K562 (cell line): ENCODE results near the gene ATCAY. TPM values are rescaled to one million over a fixed set of nuclear protein-coding genes. Genes with fewer than 3 reads are reported as not detected.
A peak's percentile ranks its signal among the peaks of the same experiment; 100 is the strongest.

Experiments
- CHD2 ChIP-seq: IDR thresholded peaks from 2 replicates; pipeline ENCODE4 v1.6.1; 2011; ENCODE audit warnings: low read depth, low read length
- CREB3 ChIP-seq: fragments of 450-650 bp; conservative IDR thresholded peaks from 2 replicates; pipeline ENCODE4 v1.6.1; 2016; ENCODE audit warnings: missing genetic modification characterization, low read depth, mild to moderate bottlenecking, missing compliant biosample characterization, moderate library complexity
- DDX20 ChIP-seq: fragments of 450-650 bp; IDR thresholded peaks from 2 replicates; pipeline ENCODE4 v1.6.1; 2016; ENCODE audit warnings: missing genetic modification characterization, low read depth, mild to moderate bottlenecking, missing compliant biosample characterization, moderate library complexity
- DPF2 ChIP-seq: fragments of 450-650 bp; IDR thresholded peaks from 2 replicates; pipeline ENCODE4 v1.6.1; 2016
- ESRRB ChIP-seq: fragments of 250-450 bp; sonication (Bioruptor Pico); IDR thresholded peaks from 2 replicates; pipeline ENCODE4 v1.5.0; 2020; ENCODE audit warnings: mild to moderate bottlenecking, moderate library complexity, borderline replicate concordance
- EWSR1 ChIP-seq: fragments of 450-650 bp; IDR thresholded peaks from 2 replicates; pipeline ENCODE4 v1.6.1; 2018; ENCODE audit warnings: borderline replicate concordance, mild to moderate bottlenecking, low read depth, moderate library complexity; ENCODE audit not compliant: partially characterized antibody
- FOXK2 ChIP-seq, 2 experiments: fragments of 450-650 bp; IDR thresholded peaks in 1 of 2; conservative IDR thresholded peaks in 1 of 2; 2 replicates each; pipeline ENCODE4 v1.6.1; 2016; ENCODE audit warnings: low read depth in 2 of 2, mild to moderate bottlenecking in 1 of 2
- FUS ChIP-seq: fragments of 200-400 bp; formaldehyde crosslinking; optimal IDR thresholded peaks from 2 replicates; pipeline ENCODE3; 2017; ENCODE audit warnings: low read depth, low read length
- HCFC1 ChIP-seq: IDR thresholded peaks from 2 replicates; pipeline ENCODE4 v1.6.1; 2012; ENCODE audit warnings: low read depth, low read length, improper control_type of control experiment
- KDM4B ChIP-seq, 2 experiments: fragments of 450-650 bp in 1 of 2; sonication (generic) in 1 of 2; IDR thresholded peaks; 2 replicates each; pipeline ENCODE4 v1.6.1; 2016 to 2017; ENCODE audit warnings: borderline replicate concordance in 2 of 2, antibody characterized with exemption in 1 of 2, low read depth in 1 of 2, mild to moderate bottlenecking in 1 of 2
- KLF6 ChIP-seq: fragments of 250-450 bp; sonication (Bioruptor Pico); IDR thresholded peaks from 2 replicates; pipeline ENCODE4 v1.4.0; 2020; ENCODE audit warnings: mild to moderate bottlenecking, moderate library complexity, borderline replicate concordance
- MECOM ChIP-seq: fragments of 250-450 bp; sonication (Bioruptor Pico); IDR thresholded peaks from 2 replicates; pipeline ENCODE4 v1.8.0; 2022; ENCODE audit warnings: inconsistent platforms
- MTA1 ChIP-seq: fragments of 450-650 bp; IDR thresholded peaks from 2 replicates; pipeline ENCODE4 v1.6.1; 2017; ENCODE audit warnings: borderline replicate concordance
- NFIX ChIP-seq: fragments of 250-450 bp; sonication (Bioruptor Pico); IDR thresholded peaks from 2 replicates; pipeline ENCODE4 v1.4.0; 2020; ENCODE audit warnings: low read depth, mild to moderate bottlenecking, moderate library complexity
- NRF1 ChIP-seq, 2 experiments: fragments of 450-650 bp; IDR thresholded peaks in 1 of 2; conservative IDR thresholded peaks in 1 of 2; 2 replicates each; pipeline ENCODE4 v1.6.1; 2014; ENCODE audit warnings: mild to moderate bottlenecking in 2 of 2
- PCBP1 ChIP-seq: fragments of 200-400 bp; formaldehyde crosslinking; IDR thresholded peaks from 2 replicates; pipeline ENCODE4 v1.6.1; 2018; ENCODE audit warnings: mild to moderate bottlenecking, low read depth, low read length; ENCODE audit not compliant: poor library complexity, severe bottlenecking
- POLR2AphosphoS2 ChIP-seq: IDR thresholded peaks from 2 replicates; pipeline ENCODE4 v1.6.1; 2012; ENCODE audit warnings: low read length, improper control_type of control experiment
- POU5F1 ChIP-seq: fragments of 150-350 bp; IDR thresholded peaks from 2 replicates; pipeline ENCODE4 v1.6.1; 2014; ENCODE audit warnings: borderline replicate concordance, low read length, low read depth, mild to moderate bottlenecking; ENCODE audit not compliant: partially characterized antibody
- RCOR1 ChIP-seq, 2 experiments: IDR thresholded peaks; 2 replicates each; pipeline ENCODE4 v1.6.1; 2012; ENCODE audit warnings: low read depth in 2 of 2, low read length in 2 of 2, borderline replicate concordance in 1 of 2, improper control_type of control experiment in 1 of 2
- SAFB ChIP-seq: fragments of 200-400 bp; formaldehyde crosslinking; IDR thresholded peaks from 2 replicates; pipeline ENCODE4 v1.6.1; 2017; ENCODE audit warnings: low read depth, low read length, borderline replicate concordance
- SMC3 ChIP-seq: conservative IDR thresholded peaks from 2 replicates; pipeline ENCODE4 v1.6.1; 2011; ENCODE audit warnings: low read depth, low read length, improper control_type of control experiment; ENCODE audit not compliant: insufficient read depth
- SRF ChIP-seq, 2 experiments: fragments of 250-450, 450-650 bp in 1 of 2; sonication (Bioruptor Pico) in 1 of 2; sonication (generic) in 1 of 2; formaldehyde crosslinking; IDR thresholded peaks; 2 replicates each; pipeline versions ENCODE4 v1.5.0 to v1.5.1; 2020 to 2022; ENCODE audit warnings: mild to moderate bottlenecking in 1 of 2, missing genetic modification reagents in 1 of 2
- THAP7 ChIP-seq: fragments of 250-450 bp; sonication (Bioruptor Pico); IDR thresholded peaks from 2 replicates; pipeline ENCODE4 v1.5.0; 2021
- ZBTB7A ChIP-seq: IDR thresholded peaks from 2 replicates; pipeline ENCODE4 v1.6.1; 2011; ENCODE audit warnings: low read depth, mild to moderate bottlenecking, low read length, moderate library complexity, borderline replicate concordance; ENCODE audit not compliant: control insufficient read depth
- ZNF3 ChIP-seq: fragments of 250-450 bp; sonication (Bioruptor Pico); IDR thresholded peaks from 2 replicates; pipeline ENCODE4 v1.5.0; 2021; ENCODE audit warnings: mild to moderate bottlenecking, moderate library complexity
- polyA plus RNA-seq, 8 experiments: library from polyadenylated mRNA; depleted of rRNA in 4 of 8; stranded (reverse) in 5 of 8; unstranded in 3 of 8; fragments of >200 nt; fragmentation: Nextera tagmentation in 2 of 8; fragmentation: Illumina TruSeq in 1 of 8; extraction: Ambion mirVana in 2 of 8; extraction: Trizol in 1 of 8; gene quantifications; 2 replicates each; pipeline versions ENCODE4 v1.2.1 to v1.2.3, GENCODE V29; 2011 to 2014; ENCODE audit warnings: inconsistent platforms in 1 of 8, missing spikeins in 1 of 8
- total RNA-seq, 7 experiments: library from RNA; depleted of rRNA in 6 of 7; stranded (reverse); fragments of >200 nt in 6 of 7; fragmentation: Illumina TruSeq in 2 of 7; extraction: Trizol in 2 of 7; gene quantifications; 2 replicates each; pipeline versions ENCODE4 v1.2.1 to v1.2.3, GENCODE V29; 2011 to 2021; ENCODE audit warnings: low replicate concordance in 1 of 7
- TF ChIP-seq, protein P1 (sequence below): sonication (generic); formaldehyde crosslinking; IDR thresholded peaks from 2 replicates; pipeline ENCODE4 v1.8.1; 2023; ENCODE audit warnings: mild to moderate bottlenecking, missing genetic modification reagents

ATCAY gene
- total and polyA plus RNA-seq, 9 of the 15 experiments (the other 6 are each of a cell fraction or from before 2014, with no cell fraction given), result not detected

GRCh38 chr19:3968556-3969434, 88.3 kb downstream of the ATCAY start (continued):
- TF ChIP-seq HCFC1 (no peak), FUS (no peak), DPF2 (no peak), EWSR1 (no peak), SMC3 (no peak), CHD2 (no peak), CREB3 (tag) (no peak), MECOM (CRISPR knock-in tag) (no peak), RCOR1 (IDR thresholded peaks at IDR 0.05; ENCODE audit: borderline replicate concordance in 1 of 2, low read depth in 2 of 2, low read length in 2 of 2) (no peak), THAP7 (CRISPR knock-in tag) (no peak), PCBP1 (no peak), NRF1 (conservative IDR thresholded peaks at IDR 0.05 in 1 of 2, IDR thresholded peaks at IDR 0.05 in 1 of 2) (no peak), POU5F1 (no peak), SRF (CRISPR knock-in tag; IDR thresholded peaks at IDR 0.05) (peak; percentile 82 to 95; a peak in 3 of 4 replicates), ESRRB (CRISPR knock-in tag) (no peak), NFIX (CRISPR knock-in tag) (no peak), FOXK2 (conservative IDR thresholded peaks at IDR 0.05 in 1 of 2, IDR thresholded peaks at IDR 0.05 in 1 of 2; ENCODE audit: low read depth in 2 of 2) (peak; percentile 88 to 91), ZNF3 (CRISPR knock-in tag) (no peak), SAFB (no peak), DDX20 (tag) (no peak), POLR2AphosphoS2 (no peak), MTA1 (no peak), KLF6 (no peak), KDM4B (IDR thresholded peaks at IDR 0.05; ENCODE audit: borderline replicate concordance in 2 of 2, low read depth in 1 of 2) (no peak), ZBTB7A (no peak)
- TF ChIP-seq, protein P1, sequence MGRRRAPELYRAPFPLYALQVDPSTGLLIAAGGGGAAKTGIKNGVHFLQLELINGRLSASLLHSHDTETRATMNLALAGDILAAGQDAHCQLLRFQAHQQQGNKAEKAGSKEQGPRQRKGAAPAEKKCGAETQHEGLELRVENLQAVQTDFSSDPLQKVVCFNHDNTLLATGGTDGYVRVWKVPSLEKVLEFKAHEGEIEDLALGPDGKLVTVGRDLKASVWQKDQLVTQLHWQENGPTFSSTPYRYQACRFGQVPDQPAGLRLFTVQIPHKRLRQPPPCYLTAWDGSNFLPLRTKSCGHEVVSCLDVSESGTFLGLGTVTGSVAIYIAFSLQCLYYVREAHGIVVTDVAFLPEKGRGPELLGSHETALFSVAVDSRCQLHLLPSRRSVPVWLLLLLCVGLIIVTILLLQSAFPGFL, result no peak
